Kidney tubule cell (primary cell): ENCODE results near the gene CD63.

ENCODE experiments used
- DNase-seq: peaks from one replicate; pipeline ENCODE4 v3.0.0-alpha.2; 2018; ENCODE audit warnings: low spot score

Gene CD63

GRCh38 chr12:55704824-55705718 lies 23.7 kb downstream of the CD63 start:
- no peak for DNase-seq

GRCh38 chr12:55703901-55704761 lies 24.7 kb downstream of the CD63 start:
- DNase-seq: no peak

DNA sequence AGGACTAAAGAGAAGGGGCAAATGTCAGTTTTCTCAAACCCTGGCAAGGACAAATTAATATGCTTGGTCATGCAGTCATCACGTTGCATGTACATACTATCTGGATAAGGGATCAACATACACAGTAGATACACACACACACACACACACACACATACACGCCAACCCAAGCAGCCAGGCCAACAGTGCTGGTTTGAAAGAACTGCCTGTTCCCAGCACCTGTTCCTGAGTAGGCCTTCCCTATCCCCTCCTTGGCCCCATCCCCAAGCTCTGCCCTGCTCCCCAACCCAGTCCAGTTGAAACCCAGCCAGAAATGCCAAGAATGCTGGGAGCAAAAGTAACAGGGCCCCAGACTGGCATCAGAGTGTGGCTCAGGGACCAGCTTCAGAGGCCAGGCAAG lies 25.5 kb downstream of the CD63 start:
- no peak for DNase-seq

- no peak for DNase-seq
Measured at GRCh38 chr12:55702861-55703260, 25.9 kb downstream of the CD63 start.

DNA sequence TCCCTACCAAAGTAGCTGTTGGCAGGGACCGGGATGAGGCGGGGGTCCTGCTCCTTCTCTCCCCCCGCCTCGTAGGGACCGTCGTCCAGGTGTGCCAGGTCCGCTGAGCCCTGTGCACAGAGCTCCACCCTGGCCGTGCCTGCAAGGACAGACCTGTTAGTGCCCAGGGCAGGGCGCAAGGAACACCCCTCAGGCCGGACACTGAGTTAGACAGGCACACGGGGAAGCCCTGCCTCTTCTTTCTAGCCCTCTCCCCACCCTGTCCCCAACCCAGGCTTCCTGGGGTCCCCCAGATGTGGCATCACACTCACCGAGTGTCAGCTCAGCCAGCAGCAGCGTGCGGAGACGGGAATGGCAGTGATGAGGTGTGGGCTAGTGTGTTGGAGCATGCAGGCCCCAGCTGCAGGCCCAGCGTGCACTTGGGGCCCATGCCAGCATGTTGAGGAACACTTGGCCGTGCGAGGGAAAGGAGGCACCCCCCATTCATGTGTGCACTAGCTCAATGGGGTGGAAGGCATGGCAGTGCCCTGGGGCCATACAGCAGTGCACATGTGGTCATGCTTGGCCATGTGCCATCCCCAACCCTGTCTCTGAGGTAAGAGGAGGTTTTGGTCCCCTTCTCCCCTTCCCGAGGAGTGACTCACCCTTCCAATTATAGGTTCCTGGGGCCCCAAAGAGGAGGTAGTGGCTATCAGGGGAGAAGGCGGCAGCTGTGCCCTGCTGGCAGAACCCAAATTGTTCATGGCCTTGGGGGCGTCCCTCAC lies 28.4 kb downstream of the CD63 start:
- DNase-seq: no peak

DNA sequence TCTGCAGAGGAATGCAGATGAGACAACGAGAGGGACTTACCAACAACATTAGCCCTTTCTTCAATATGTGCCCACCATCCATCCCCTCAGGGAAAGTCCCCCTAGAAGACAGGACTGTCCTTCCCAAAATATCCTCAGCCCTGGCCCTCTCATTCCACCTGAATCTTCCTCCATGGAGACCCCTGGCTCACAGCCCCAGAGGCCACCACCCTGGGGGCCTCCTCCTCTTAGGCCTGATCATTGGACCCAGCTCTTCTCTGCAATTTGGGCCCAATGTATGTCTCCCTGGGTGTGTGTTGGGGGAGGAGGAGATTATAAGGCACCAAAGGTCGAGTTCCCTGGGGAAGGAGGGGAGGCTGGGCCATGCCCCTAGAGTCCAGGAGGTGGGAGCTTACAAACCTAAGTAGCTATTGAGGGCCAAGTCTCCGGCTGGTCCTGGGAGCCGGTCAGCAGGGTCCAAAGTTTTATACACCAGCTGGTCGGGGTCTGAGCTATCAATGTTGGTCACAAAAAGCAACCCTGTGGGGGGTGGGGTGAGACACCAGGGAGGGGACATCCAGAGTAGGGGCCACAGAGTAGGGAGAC lies 29.2 kb downstream of the CD63 start:
- DNase-seq: no peak

DNA sequence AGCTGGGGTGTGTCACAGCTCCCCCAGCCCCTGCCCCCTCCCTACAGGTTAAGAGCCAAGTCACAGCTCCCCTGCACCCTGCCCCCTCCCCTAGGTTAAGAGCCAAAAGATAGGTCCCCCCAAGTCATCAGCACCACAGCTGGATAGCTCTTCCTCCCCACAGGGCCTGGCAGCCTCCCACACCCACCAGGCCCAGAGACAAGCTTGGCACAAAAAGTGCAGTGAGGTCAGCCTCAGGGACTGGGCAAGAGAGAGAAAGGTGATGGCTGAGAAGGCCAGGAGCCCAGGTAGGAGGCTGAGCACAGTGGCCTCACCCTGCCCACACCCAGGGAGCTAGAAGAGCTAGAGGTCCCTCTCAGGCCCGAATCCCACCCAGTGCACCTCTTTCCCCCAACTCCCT lies 29.8 kb downstream of the CD63 start:
- DNase-seq: no peak

- DNase-seq: no peak
Measured at GRCh38 chr12:55698241-55698955, 30.4 kb downstream of the CD63 start.

- no peak for DNase-seq
Measured at GRCh38 chr12:55697686-55698085, 31.1 kb downstream of the CD63 start.

DNA sequence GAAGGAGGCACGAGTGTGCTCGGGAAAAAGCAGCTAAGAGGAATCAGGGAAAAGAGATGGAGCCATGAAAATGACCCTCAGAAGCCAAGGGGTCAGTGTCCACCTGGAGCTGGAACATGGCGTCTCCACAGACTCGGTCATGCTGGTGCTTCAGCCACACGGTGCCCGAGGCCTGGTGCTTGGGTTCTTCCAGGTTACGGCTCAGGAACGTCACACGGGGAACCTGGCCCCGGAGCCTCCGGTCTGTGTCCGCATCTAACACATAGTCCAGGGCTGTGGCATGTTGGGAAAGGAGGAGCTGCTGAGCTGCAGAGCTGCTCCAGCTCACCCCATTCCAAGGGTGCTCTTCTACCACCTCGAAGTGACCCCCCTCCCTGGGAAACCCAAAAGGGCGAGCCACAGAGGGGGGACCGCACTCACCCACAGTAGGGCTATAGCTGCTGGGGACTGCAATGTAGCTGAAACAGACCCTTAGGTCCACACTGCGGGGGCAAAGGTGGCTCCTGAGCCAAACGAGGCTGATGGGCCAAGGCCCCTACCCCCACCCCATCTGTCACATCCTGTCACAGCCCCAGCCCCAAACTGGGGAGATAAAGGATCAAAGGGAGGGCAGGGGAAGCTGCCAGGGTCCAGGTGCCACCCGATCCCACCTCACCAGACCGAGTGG lies 31.9 kb downstream of the CD63 start:
- no peak for DNase-seq

- DNase-seq: no peak
Measured at GRCh38 chr12:55696141-55696540, 32.7 kb downstream of the CD63 start.

DNA sequence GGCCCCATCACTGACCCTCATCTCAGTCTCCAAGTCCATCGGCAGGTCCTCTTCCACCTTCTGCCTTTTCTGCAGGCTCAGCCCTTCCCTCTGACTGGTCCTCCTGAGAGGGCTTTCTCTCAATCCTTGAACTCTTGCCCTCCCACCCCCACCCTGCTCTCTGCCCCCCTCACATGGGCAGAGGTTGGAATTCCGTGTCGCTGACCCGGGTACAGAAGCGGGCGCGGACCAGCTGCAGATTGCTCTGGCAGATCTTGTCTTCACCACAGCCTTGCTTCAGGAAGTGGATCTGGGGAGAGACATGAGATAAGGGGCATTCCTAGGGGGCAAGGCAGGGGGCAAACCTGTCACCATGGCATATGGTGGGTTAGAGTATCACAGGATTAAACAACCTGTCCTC lies 33.5 kb downstream of the CD63 start:
- DNase-seq: no peak

GRCh38 chr12:55694651-55695050 lies 34.2 kb downstream of the CD63 start:
- DNase-seq: no peak

- no peak for DNase-seq
Measured at GRCh38 chr12:55694188-55694515, 34.7 kb downstream of the CD63 start.

GRCh38 chr12:55693323-55694187 lies 35.3 kb downstream of the CD63 start:
- DNase-seq: no peak

DNA sequence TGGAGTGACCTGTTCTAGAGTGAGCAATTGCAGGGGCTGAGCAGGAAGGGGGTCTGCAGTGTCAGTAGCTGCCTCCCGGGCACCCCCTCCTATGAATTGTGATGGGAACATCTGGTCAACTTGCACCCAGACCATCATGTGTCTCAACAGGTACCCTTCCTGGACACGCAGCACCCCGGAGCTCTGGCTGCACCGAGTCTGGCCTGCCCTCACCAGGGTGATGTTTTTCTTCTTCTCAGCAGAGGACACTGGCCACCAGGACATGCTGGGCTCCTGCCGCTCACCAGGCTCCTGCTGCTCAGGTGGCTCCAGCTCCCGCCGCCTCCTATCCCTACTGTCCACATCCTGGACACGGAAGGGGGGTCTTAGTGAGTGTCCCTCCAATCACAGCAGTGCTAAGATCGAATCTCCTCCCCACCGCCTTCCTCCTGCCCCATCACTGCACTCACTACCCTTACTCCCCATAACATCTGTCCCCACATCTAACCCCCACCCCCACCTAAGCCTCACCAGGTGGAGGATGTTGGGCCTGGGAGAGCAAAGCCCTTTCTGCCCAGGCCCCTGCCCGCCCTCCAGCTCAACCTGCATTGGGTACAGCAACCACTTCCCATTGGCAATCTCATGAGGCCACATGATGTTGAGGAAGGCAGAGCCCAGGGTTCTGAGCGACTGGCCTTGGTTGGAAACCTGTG lies 36.0 kb downstream of the CD63 start:
- no peak for DNase-seq

DNA sequence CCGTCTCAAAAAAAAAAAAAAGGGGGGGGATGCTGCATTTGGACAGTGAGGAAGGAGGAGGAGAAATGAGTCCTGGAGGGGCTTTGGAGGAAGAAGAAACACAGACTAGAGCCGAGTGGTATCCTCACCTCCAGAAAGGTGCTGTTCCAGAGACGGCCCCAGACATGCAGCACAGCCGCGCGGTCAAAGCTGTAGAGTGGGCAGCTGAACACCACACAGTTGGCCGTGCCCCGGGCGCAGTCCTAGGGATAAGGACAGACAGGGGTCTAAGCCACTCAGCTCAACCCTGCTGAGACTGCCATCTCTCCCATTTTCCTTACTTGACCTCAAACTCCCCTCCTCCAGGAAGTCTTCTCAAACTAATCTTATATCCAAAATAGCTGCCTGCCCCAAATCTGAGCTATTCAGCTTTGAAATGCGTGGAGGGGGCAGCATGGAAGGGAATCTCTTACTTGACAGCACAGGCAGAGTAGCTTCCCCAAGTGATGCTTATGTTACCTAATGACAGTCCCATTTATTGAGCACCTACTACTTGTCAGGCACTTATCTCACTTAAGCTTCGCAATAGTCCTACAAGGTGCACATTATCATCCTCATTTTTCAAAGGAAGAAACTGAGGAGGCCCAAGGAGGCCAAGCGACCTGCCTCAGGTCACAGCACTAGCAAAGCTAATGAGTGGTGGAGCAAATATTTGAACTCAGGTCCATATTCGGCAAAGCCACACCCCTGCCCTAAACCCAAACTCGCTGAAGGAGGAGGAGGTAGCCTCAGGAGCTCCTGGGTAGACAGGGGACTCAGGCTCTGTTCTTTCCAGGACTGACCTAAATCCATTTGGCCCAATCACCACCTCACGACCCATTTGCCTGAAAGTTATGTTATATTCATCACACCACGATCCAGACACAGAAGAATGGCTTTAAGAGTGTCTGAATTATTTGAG lies 39.8 kb downstream of the CD63 start:
- DNase-seq: no peak

DNA sequence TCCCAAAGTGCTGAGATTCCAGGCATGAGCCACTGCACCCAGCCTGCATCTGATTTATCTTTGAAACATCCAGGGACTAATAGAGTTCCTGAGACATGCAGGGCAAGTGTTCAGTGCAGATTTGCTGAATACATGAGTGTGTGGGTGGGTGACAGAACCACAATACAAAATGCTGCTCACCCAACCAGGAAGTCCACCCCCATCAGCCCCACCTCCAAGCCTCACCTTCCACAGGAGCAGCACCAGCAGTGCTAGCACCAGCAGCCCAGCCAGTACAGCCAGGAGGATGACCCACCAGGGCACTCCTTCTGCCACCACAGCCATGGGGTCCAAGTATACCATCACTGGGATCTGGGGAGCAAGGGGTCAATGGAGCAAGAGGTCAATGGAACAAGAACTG lies 41.1 kb downstream of the CD63 start:
- DNase-seq: peak; percentile 50
